ENCODE results near the gene ASS1.

The ASS1 gene

GRCh38 chr9:130437011-130437789 is 7.6 kb upstream of the ASS1 start:
- no peak for DNase-seq

- no peak for DNase-seq
Measured at GRCh38 chr9:130438382-130438981, 6.3 kb upstream of the ASS1 start.

DNA sequence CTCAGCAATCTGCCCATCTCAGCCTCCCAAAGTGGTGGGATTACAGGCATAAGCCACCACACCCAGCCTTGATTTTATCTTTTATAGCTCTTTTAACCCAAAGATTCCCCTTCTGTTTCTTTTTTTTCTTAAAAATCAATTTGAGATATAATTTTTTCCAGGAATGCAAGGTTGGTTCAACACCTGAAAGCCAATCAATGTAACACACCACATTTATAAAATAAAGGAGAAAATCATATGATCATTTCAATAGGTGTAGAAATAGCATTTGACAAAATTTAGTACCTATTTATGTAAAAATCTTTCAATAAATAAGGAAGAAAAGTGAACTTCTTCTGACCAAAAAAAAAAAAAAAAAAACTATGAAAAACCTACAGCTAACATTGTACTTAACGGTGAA is 3.7 kb upstream of the ASS1 start:
- no peak for DNase-seq

DNA sequence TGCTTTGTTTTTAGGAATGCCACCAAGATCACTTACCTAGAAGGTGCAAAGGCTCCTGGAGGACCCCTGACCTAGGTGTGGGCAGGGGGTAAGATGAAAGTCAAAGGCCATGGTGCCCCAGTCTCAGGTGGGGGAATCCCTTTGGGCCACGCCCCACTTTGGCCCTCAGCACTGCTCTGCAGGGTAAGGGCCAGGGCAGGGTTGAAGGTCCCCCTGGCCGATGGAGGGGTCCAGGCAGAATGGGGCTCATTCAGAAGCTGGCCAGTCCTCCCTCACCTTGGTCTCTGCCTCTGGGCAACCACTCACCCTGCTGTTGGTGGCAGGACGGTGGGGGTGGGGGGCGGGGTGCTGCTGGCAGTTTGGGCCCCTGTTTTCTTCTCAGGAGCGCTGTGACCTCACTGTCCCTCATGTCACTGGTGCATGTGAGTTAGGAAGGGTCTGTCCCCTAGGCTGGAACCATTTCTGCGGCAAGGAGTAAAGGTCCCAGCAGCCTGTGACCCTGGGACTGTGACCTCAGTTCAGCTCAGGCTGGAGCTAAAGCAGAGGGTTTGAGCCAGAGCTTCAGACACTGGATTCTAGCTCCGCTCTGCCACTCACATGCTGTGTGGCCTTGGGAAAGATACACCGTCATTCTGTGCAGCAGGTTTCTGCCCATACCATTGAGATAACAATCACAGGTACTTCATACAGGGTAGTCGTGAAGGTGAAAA is 1.9 kb upstream of the ASS1 start:
- DNase-seq = no peak

DNA sequence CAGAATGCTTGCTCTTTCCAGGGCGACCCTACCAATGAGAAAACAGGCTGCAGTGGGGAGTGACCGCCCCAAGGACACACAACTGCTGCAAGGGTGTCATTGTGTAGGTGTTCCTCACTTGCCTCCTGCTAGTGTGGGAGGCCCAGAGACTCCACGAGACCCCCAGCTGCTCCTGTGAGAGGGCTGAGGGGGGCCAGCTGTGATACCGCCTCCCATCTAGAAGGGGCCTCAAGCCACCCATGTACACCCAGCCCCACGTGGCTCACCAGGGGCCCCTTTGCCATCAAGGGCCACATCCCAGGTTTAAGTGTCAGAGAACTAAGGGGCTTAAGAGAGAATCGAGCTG is 1.3 kb upstream of the ASS1 start:
- DNase-seq = no peak

GRCh38 chr9:130443840-130444492 is 795 bp upstream of the ASS1 start:
- DNase-seq = no peak

GRCh38 chr9:130445268-130445983 is 665 bp downstream of the ASS1 start:
- no peak for DNase-seq

DNA sequence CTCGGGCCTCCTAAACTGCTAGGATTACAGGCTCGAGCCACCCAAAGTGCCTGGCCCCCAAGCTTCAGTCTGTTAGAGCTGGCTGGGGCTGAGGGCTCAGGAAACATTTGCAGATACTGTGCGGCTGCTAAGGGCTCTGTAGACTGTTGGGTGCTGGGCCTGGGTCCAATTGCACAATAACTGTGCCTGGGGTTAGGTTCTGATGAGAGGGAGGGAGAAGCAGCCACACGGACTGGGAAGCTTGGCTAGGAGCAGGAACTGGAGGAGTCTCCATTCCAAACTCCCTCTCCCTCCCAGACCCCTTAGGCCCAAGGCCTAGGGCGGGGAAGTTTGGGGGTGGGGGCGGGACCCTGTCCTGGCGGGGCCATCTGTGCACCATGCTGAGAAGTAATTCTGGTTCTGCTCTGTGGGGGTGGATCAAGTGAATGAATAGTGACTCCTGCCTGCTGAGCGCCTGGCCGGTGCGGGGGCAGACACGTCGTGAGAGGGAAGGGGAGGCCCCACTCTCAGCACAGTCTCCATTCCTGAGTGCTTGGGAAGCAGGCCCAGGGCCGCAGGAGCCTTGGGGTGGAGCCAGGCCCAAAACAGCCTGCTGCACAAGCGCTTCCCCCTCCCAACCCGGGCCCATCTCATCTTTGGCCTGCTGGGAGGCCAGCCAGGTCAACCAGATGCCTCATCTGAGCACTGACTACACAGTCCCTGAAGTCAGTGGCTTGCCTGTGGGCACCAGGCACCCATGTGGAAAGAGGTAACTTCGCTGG is 1.5 kb downstream of the ASS1 start:
- no peak for DNase-seq

DNA sequence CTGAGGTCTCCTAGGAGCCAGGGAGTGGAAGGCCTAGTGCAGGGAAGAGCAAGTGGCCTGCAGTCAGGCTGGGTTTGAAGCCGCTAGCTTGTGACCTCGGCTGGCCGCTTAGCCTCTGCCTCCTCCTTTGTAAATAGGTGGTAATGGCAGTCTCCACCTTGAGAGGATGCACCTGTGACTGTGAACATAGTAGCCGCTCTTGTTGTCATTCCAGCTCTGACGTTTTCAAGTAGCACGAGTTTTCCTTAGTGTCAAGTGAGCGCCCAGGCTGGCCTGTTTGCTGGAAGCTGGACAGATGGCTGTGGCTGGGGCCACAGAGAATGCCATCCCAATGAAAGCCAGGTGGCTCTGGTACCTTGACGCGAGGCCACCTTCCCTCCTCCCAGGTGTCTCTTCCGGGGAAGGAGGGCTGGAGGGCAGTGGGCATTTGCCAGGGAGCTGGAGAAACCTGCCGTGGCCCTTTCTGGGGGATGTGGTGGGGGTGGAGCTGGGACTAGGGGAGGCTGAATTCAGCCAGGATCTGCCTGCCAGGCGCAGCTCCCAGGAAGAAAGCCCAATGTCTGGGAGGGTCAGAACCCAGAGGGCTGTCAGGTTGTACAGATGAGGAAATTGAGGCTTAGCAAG is 2.5 kb downstream of the ASS1 start:
- no peak for DNase-seq

- DNase-seq = no peak
Measured at GRCh38 chr9:130448035-130448624, 3.4 kb downstream of the ASS1 start.

GRCh38 chr9:130448771-130449603 is 4.2 kb downstream of the ASS1 start:
- no peak for DNase-seq

GRCh38 chr9:130450344-130451003 is 5.7 kb downstream of the ASS1 start:
- no peak for DNase-seq

GRCh38 chr9:130451004-130451390 is 6.2 kb downstream of the ASS1 start:
- no peak for DNase-seq

DNA sequence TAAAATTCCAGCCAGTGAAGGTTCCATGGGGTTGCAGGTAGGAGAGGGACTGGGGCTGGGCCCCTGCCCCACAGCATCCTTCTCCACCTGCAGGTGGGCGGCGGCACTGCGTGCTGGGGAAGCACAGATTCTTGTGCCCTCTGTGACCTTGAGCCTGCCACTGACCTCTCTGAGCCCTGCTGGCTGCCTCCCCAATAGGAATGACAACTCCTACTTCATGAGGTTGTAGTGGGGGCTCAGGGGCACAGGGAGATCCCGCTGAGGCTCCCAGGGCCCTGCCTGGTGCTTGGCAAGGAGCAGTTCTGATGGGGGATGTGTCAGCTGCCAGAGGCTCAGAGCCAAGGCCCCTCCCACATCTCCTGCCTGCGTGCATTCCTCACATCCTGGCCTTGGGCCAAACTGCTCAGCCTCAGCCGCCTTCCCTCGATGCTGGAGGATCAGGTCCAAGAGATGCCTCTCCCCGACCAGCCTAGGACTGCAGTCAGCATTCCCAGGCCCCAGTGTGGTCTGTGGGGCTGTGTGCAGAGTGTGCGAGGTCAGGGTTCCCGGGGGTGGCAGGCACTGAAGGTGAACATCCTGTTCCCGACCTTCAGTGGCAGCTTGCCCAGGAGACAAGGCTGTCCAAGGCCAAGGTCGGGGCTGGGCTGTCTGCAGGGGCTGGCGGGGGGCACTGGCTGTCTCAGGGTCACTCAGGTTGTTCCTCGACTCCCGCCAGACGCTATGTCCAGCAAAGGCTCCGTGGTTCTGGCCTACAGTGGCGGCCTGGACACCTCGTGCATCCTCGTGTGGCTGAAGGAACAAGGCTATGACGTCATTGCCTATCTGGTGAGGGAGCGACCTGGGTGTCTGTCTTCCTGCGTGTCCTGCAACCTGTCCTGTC is 7.0 kb downstream of the ASS1 start:
- no peak for DNase-seq

DNA sequence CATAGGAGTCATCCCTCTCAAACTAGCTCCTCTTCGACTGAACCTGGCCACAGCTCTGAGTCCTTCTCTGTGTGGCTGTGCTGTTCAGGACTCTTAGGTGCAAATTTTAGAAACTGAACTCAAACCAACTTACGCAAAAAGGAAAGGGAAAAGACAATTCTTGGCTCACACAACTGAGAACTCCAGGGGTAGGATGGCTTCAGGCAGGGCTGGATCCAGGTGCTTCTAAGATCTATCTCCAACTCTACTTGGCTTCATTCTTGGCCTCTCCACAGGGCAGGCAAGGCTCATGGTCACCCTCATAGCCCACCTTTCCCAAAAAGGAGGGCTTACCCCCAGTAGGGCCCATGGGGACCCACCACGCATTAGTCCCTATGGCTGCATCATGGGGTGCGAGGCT is 8.1 kb downstream of the ASS1 start:
- DNase-seq = no peak

GRCh38 chr9:130453487-130453886 is 8.7 kb downstream of the ASS1 start:
- DNase-seq = no peak

DNA sequence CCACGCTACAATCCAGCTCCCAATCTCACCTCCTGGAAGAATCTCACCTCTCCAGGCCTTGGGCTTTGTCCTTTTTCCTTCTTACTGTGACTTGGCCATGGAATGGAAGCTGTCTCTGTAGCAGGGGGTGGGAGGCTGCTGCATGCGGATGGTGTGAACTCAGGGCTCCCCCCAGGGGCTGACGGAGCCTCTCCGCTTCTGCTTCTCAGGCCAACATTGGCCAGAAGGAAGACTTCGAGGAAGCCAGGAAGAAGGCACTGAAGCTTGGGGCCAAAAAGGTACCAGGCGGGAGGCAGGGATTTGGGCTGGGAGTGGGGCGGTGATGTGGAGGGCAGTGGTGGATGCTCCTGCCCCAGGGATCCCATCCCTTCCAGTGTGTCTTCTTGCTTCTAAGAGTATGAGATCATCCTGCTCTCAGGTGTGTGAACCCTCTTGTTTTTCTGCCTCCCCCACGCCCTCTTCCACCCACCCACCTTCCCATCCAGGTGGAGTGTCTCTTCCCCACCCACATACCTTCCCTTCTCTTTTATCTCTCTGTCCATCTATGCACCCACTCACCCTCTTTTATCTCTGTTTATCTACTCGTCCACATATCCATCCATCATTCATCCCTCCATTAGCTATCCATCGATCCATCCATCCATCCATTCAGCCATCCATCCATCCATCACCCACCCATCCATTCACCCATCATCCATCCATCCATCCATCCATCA is 9.5 kb downstream of the ASS1 start:
- no peak for DNase-seq

- no peak for DNase-seq
Measured at GRCh38 chr9:130454812-130455325, 10.1 kb downstream of the ASS1 start.

Data from CD4-positive, alpha-beta T cell treated with Interleukin-4 for 1 hour (primary cell).